HepG2 (cell line): ENCODE measurements around the gene OSTF1. TPM values are rescaled to one million over a fixed set of nuclear protein-coding genes. Genes with fewer than 3 reads are reported as not detected.
A peak's percentile ranks its signal among the peaks of the same experiment; 100 is the strongest.

ENCODE experiments used
- ATF1 ChIP-seq: IDR thresholded peaks from 2 replicates; pipeline ENCODE4 v1.6.1; 2016; ENCODE audit warnings: mild to moderate bottlenecking, control low read depth
- CERS6 ChIP-seq: sonication (generic); formaldehyde crosslinking; IDR thresholded peaks from 2 replicates; pipeline ENCODE4 v1.5.0; 2020; ENCODE audit warnings: missing genetic modification reagents
- HOMEZ ChIP-seq: IDR thresholded peaks from 2 replicates; pipeline ENCODE4 v1.6.1; 2016; ENCODE audit warnings: low read depth
- KDM2A ChIP-seq: sonication (generic); formaldehyde crosslinking; IDR thresholded peaks from 2 replicates; pipeline ENCODE4 v1.4.0; 2020; ENCODE audit warnings: low read depth, missing genetic modification reagents, borderline replicate concordance
- NAIF1 ChIP-seq: sonication (generic); formaldehyde crosslinking; IDR thresholded peaks from 2 replicates; pipeline ENCODE4 v1.5.0; 2020; ENCODE audit warnings: mild to moderate bottlenecking, missing genetic modification reagents, borderline replicate concordance
- NPAS2 ChIP-seq: sonication (generic); formaldehyde crosslinking; IDR thresholded peaks from 2 replicates; pipeline ENCODE4 v1.8.0; 2022; ENCODE audit warnings: mild to moderate bottlenecking, missing genetic modification reagents, borderline replicate concordance
- NR2F1 ChIP-seq, 2 experiments: fragments of 450-650 bp in 1 of 2; formaldehyde crosslinking in 1 of 2; IDR thresholded peaks; 2 replicates each; pipeline versions ENCODE4 v1.5.0 to v1.6.1; 2016 to 2020; ENCODE audit warnings: mild to moderate bottlenecking in 1 of 2, missing compliant biosample characterization in 1 of 2, missing genetic modification reagents in 1 of 2, moderate library complexity in 1 of 2
- PCBP1 ChIP-seq: fragments of 200-400 bp; formaldehyde crosslinking; IDR thresholded peaks from 2 replicates; pipeline ENCODE4 v1.6.1; 2017; ENCODE audit warnings: mild to moderate bottlenecking, low read depth, low read length, borderline replicate concordance
- RARA ChIP-seq: IDR thresholded peaks from 2 replicates; pipeline ENCODE4 v1.6.1; 2016; ENCODE audit warnings: missing genetic modification reagents, missing compliant biosample characterization
- SRSF4 ChIP-seq: fragments of 200-400 bp; formaldehyde crosslinking; IDR thresholded peaks from one replicate; pipeline ENCODE4 v1.6.1; 2018; ENCODE audit warnings: mild to moderate bottlenecking, low read depth, low read length, moderate library complexity; ENCODE audit not compliant: poor library complexity, severe bottlenecking
- TAF1 ChIP-seq: sonication (generic); formaldehyde crosslinking; IDR thresholded peaks from 2 replicates; pipeline ENCODE4 v1.4.0; 2020; ENCODE audit warnings: missing genetic modification reagents
- ZBTB34 ChIP-seq: sonication (generic); formaldehyde crosslinking; IDR thresholded peaks from 2 replicates; pipeline ENCODE4 v1.8.0; 2022; ENCODE audit warnings: mild to moderate bottlenecking, missing genetic modification reagents
- ZNF296 ChIP-seq: sonication (generic); formaldehyde crosslinking; conservative IDR thresholded peaks from 2 replicates; pipeline ENCODE4 v1.5.0; 2020; ENCODE audit warnings: mild to moderate bottlenecking, missing genetic modification reagents
- ZNF318 ChIP-seq: sonication (generic); formaldehyde crosslinking; IDR thresholded peaks from 2 replicates; pipeline ENCODE4 v1.4.0; 2020; ENCODE audit warnings: mild to moderate bottlenecking, missing genetic modification reagents
- ZNF768 ChIP-seq: sonication (generic); formaldehyde crosslinking; IDR thresholded peaks from 2 replicates; pipeline ENCODE4 v1.4.0; 2020; ENCODE audit warnings: missing genetic modification reagents
- polyA plus RNA-seq, 8 experiments: library from polyadenylated mRNA; depleted of rRNA in 3 of 8; stranded (reverse) in 7 of 8; unstranded in 1 of 8; fragments of >200 nt; fragmentation: Illumina TruSeq in 4 of 8; extraction: Trizol in 4 of 8; gene quantifications; 2 replicates each; pipeline versions ENCODE4 v1.2.1 to v1.2.3, GENCODE V29; 2011 to 2016; ENCODE audit warnings: low read depth in 4 of 8, missing spikeins in 1 of 8, mixed read lengths in 1 of 8; ENCODE audit not compliant: insufficient read depth in 1 of 8
- total RNA-seq, 5 experiments: library from RNA; depleted of rRNA; stranded (reverse); fragments of >200 nt; fragmentation: Illumina TruSeq; extraction: Trizol; gene quantifications; 2 replicates each; pipeline ENCODE4 v1.2.3, GENCODE V29; 2016; ENCODE audit warnings: low read depth in 1 of 5
- TF ChIP-seq, protein P1 (sequence below): sonication (generic); formaldehyde crosslinking; IDR thresholded peaks from 2 replicates; pipeline ENCODE4 v1.8.1; 2023; ENCODE audit warnings: mild to moderate bottlenecking, missing genetic modification reagents

OSTF1 gene
- total and polyA plus RNA-seq, 2 of the 13 experiments (the other 11 are each of a cell fraction or from before 2014, with no cell fraction given), result 16.8 to 39.0 TPM

GRCh38 chr9:75088646-75089372 is 495 bp downstream of the OSTF1 start (continued):
- TF ChIP-seq NAIF1 (CRISPR knock-in tag), result no peak
- TF ChIP-seq ZBTB34, result no peak
- TF ChIP-seq, protein P1, sequence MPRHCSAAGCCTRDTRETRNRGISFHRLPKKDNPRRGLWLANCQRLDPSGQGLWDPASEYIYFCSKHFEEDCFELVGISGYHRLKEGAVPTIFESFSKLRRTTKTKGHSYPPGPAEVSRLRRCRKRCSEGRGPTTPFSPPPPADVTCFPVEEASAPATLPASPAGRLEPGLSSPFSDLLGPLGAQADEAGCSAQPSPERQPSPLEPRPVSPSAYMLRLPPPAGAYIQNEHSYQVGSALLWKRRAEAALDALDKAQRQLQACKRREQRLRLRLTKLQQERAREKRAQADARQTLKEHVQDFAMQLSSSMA (CRISPR knock-in tag), result no peak
- TF ChIP-seq NPAS2 (CRISPR knock-in tag), result no peak
- TF ChIP-seq KDM2A (CRISPR knock-in tag), result peak; percentile 36; the same call in 1 of the 2 replicates
- no peak for TF ChIP-seq ZNF296
- no peak for TF ChIP-seq ZNF768 (CRISPR knock-in tag)
- TF ChIP-seq HOMEZ, result 0 out of 2 replicates have a peak, but pooled peaks have one; percentile 8
- TF ChIP-seq RARA (CRISPR knock-in tag), result no peak
- no peak for TF ChIP-seq CERS6 (CRISPR knock-in tag)
- TF ChIP-seq ZNF318 (CRISPR knock-in tag), result no peak
- no peak for TF ChIP-seq SRSF4
- TF ChIP-seq ATF1 (CRISPR knock-in tag), result no peak
- no peak for TF ChIP-seq PCBP1
- TF ChIP-seq NR2F1 (CRISPR knock-in tag; IDR thresholded peaks at IDR 0.05), result no peak
- TF ChIP-seq TAF1, result no peak
